ENCODE data around the gene MGAT4D. TPM values are rescaled to one million over a fixed set of nuclear protein-coding genes. Genes with fewer than 3 reads are reported as not detected.
"Not testable (repeated sequence)": the region's sequence is repeated elsewhere in the genome, so short reads cannot be mapped to it uniquely, and the experiment has no call there.

Gene MGAT4D
- total and polyA plus RNA-seq, 2 experiments from 2014 or later, result not detected

- Histone ChIP-seq H3K36me3 (replicated peaks; ENCODE audit: insufficient read depth, low read depth) (no peaks in the 10 kb centered on the region), H3K4me3 (no peak overlapping the region), H3K4me2 (no peak overlapping the region), H3K4me1 (ENCODE audit: insufficient read depth) (no peaks in the 10 kb centered on the region), H3K27ac (no peak overlapping the region), H3K9me2 (replicated peaks; ENCODE audit: insufficient read depth) (no peaks in the 10 kb centered on the region), H3K9me3 (ENCODE audit: low read depth) (no peaks in the 10 kb centered on the region), H4K20me1 (ENCODE audit: insufficient read depth, poor library complexity, severe bottlenecking) (no peaks in the 10 kb centered on the region), H2AFZ (no peak overlapping the region), H3K27me3 (no peaks in the 10 kb centered on the region), H3K79me2 (no peaks in the 10 kb centered on the region)
- TF ChIP-seq CTCF (IDR thresholded peaks at IDR 0.05; ENCODE audit: poor library complexity) (no peak), EZH2 (IDR thresholded peaks at IDR 0.05; ENCODE audit: borderline replicate concordance) (no peak), EZH2phosphoT487 (IDR thresholded peaks at IDR 0.05; ENCODE audit: low read depth, severe bottlenecking, unreplicated experiment) (no peak)
- no peak for DNase-seq (ENCODE audit: low spot score)
Measured at GRCh38 chr4:140423106-140423505, 75.0 kb downstream of the MGAT4D start.

- not testable (repeated sequence) for H2AFZ ChIP-seq; H3K9me2 ChIP-seq (replicated peaks; ENCODE audit: insufficient read depth); H3K4me1 ChIP-seq (ENCODE audit: insufficient read depth); H3K9me3 ChIP-seq (ENCODE audit: low read depth); H3K27me3 ChIP-seq; DNase-seq (ENCODE audit: low spot score); H3K4me2 ChIP-seq; H3K79me2 ChIP-seq; H3K4me3 ChIP-seq; H3K36me3 ChIP-seq (replicated peaks; ENCODE audit: insufficient read depth, low read depth); H4K20me1 ChIP-seq (ENCODE audit: insufficient read depth, poor library complexity, severe bottlenecking); H3K27ac ChIP-seq
- 90% methylated on average over 27 of the region's 32 CpGs for WGBS (ENCODE audit: low lambda C conversion rate, missing lambda C conversion rate)
Measured at GRCh38 chr4:140413130-140413969, 84.7 kb downstream of the MGAT4D start.

GRCh38 chr4:140408974-140409373 is 89.1 kb downstream of the MGAT4D start:
- no peaks in the 10 kb centered on the region for H4K20me1 ChIP-seq (ENCODE audit: insufficient read depth, poor library complexity, severe bottlenecking)
- H3K9me2 ChIP-seq (replicated peaks; ENCODE audit: insufficient read depth), result no peaks in the 10 kb centered on the region
- WGBS (ENCODE audit: low lambda C conversion rate, missing lambda C conversion rate), result 67% methylated on average over 1 of the region's 1 CpG
- no peak for DNase-seq (ENCODE audit: low spot score)
- H3K4me3 ChIP-seq, result no peak overlapping the region
- no peaks in the 10 kb centered on the region for H3K4me1 ChIP-seq (ENCODE audit: insufficient read depth)
- no peak overlapping the region for H3K27ac ChIP-seq
- H3K4me2 ChIP-seq, result no peak overlapping the region
- TF ChIP-seq CTCF (IDR thresholded peaks at IDR 0.05; ENCODE audit: poor library complexity) (no peak), EZH2 (IDR thresholded peaks at IDR 0.05; ENCODE audit: borderline replicate concordance) (no peak), EZH2phosphoT487 (IDR thresholded peaks at IDR 0.05; ENCODE audit: low read depth, severe bottlenecking, unreplicated experiment) (no peak)
- H3K79me2 ChIP-seq, result no peaks in the 10 kb centered on the region
- no peaks in the 10 kb centered on the region for H3K9me3 ChIP-seq (ENCODE audit: low read depth)
- no peaks in the 10 kb centered on the region for H3K36me3 ChIP-seq (replicated peaks; ENCODE audit: insufficient read depth, low read depth)
- no peak overlapping the region for H2AFZ ChIP-seq
- H3K27me3 ChIP-seq, result no peaks in the 10 kb centered on the region

- Histone ChIP-seq H3K9me3 (ENCODE audit: low read depth) (no peaks in the 10 kb centered on the region), H3K4me3 (no peak overlapping the region), H3K79me2 (no peaks in the 10 kb centered on the region), H2AFZ (no peak overlapping the region), H3K36me3 (replicated peaks; ENCODE audit: insufficient read depth, low read depth) (no peaks in the 10 kb centered on the region), H3K27me3 (no peaks in the 10 kb centered on the region), H3K9me2 (replicated peaks; ENCODE audit: insufficient read depth) (no peaks in the 10 kb centered on the region), H3K27ac (no peak overlapping the region), H3K4me1 (ENCODE audit: insufficient read depth) (no peaks in the 10 kb centered on the region), H4K20me1 (ENCODE audit: insufficient read depth, poor library complexity, severe bottlenecking) (no peaks in the 10 kb centered on the region), H3K4me2 (no peak overlapping the region)
- DNase-seq (ENCODE audit: low spot score), result no peak
- TF ChIP-seq EZH2phosphoT487 (IDR thresholded peaks at IDR 0.05; ENCODE audit: low read depth, severe bottlenecking, unreplicated experiment), result no peak
- TF ChIP-seq EZH2 (IDR thresholded peaks at IDR 0.05; ENCODE audit: borderline replicate concordance), result no peak
- no peak for TF ChIP-seq CTCF (IDR thresholded peaks at IDR 0.05; ENCODE audit: poor library complexity)
Measured at GRCh38 chr4:140406292-140406691, 91.8 kb downstream of the MGAT4D start.
